IMR-90 (cell line): ENCODE results near the gene RAB37.

Experiments used
- CEBPB ChIP-seq: IDR thresholded peaks from 2 replicates; pipeline ENCODE4 v1.6.1; 2012; ENCODE audit warnings: low read depth, low read length, improper control_type of control experiment
- CTCF ChIP-seq: conservative IDR thresholded peaks from 2 replicates; pipeline ENCODE4 v1.5.1; 2012; ENCODE audit warnings: mild to moderate bottlenecking, low read depth, low read length, improper control_type of control experiment
- ELK1 ChIP-seq: fragments of 150-350 bp; IDR thresholded peaks from 2 replicates; pipeline ENCODE4 v1.6.1; 2016; ENCODE audit warnings: low read depth, mild to moderate bottlenecking, low read length, moderate library complexity, borderline replicate concordance
- MAFK ChIP-seq: IDR thresholded peaks from 2 replicates; pipeline ENCODE4 v1.6.1; 2012; ENCODE audit warnings: low read depth, low read length, improper control_type of control experiment
- MXI1 ChIP-seq: IDR thresholded peaks from 2 replicates; pipeline ENCODE4 v1.6.1; 2012; ENCODE audit warnings: low read depth, mild to moderate bottlenecking, low read length, moderate library complexity, borderline replicate concordance
- POLR2A ChIP-seq: IDR thresholded peaks from 2 replicates; pipeline ENCODE4 v1.6.1; 2012; ENCODE audit warnings: mild to moderate bottlenecking, low read depth, low read length
- RAD21 ChIP-seq: IDR thresholded peaks from 2 replicates; pipeline ENCODE4 v1.6.1; 2012; ENCODE audit warnings: low read length, improper control_type of control experiment
- RCOR1 ChIP-seq: IDR thresholded peaks from 2 replicates; pipeline ENCODE4 v1.6.1; 2012; ENCODE audit warnings: mild to moderate bottlenecking, low read length, improper control_type of control experiment; ENCODE audit not compliant: insufficient replicate concordance
- RFX5 ChIP-seq: IDR thresholded peaks from 2 replicates; pipeline ENCODE4 v1.8.0; 2012; ENCODE audit warnings: low read depth, mild to moderate bottlenecking, low read length, moderate library complexity
- SMC3 ChIP-seq: fragments of 150-350 bp; IDR thresholded peaks from 2 replicates; pipeline ENCODE4 v1.6.1; 2016; ENCODE audit warnings: low read depth, mild to moderate bottlenecking, antibody characterized with exemption, low read length, moderate library complexity
- USF2 ChIP-seq: fragments of 150-350 bp; IDR thresholded peaks from 2 replicates; pipeline ENCODE4 v1.6.1; 2017; ENCODE audit warnings: mild to moderate bottlenecking, antibody characterized with exemption, low read length, low read depth

GRCh38 chr17:74763565-74764387 lies 26.7 kb downstream of the RAB37 start:
- TF ChIP-seq CTCF (no peak), POLR2A (no peak), RFX5 (no peak), MXI1 (no peak), USF2 (no peak), MAFK (no peak), ELK1 (no peak), RAD21 (no peak), SMC3 (no peak), RCOR1 (no peak), CEBPB (no peak)
